K562 (cell line): ENCODE results near the gene SLC9A3. TPM values are rescaled to one million over a fixed set of nuclear protein-coding genes. Genes with fewer than 3 reads are reported as not detected.
A peak's percentile ranks its signal among the peaks of the same experiment; 100 is the strongest.

Source experiments
- ATAC-seq: fragments of 200-7000 bp; cut with Tn5 transposase; 3 replicates; pipeline ENCODE4 v1.9.1; 2020; ENCODE audit warnings: moderate library complexity
- BruUV-seq: library from RNA; stranded (reverse); fragments of 400-500 nt; replicated peaks from 2 replicates; lab custom pipeline; 2021; lab: Mats Ljungman, UMichigan
- CTCF ChIA-PET: fragments of 300-600 bp; formaldehyde crosslinking; extraction: SDS; loops from one replicate; lab custom pipeline; 2021; ENCODE audit warnings: low intra/inter-chr PET ratio; lab: Yijun Ruan, JAX
- POLR2A ChIA-PET: fragments of 300-600, 350-650 bp; sonication (Branson Sonifier 250); formaldehyde crosslinking; extraction: SDS; loops from one replicate; lab custom pipeline; 2021; ENCODE audit warnings: antibody characterized with exemption, inconsistent platforms; lab: Yijun Ruan, JAX
- DNase-seq, 4 experiments: peaks; one replicate each; pipeline versions ENCODE4 v3.0.0 to v3.0.0-alpha.2; 2011 to 2018; ENCODE audit warnings: low spot score in 3 of 4, mixed read lengths in 3 of 4; ENCODE audit errors: extremely low read depth in 1 of 4
- FAIRE-seq: peaks from 2 replicates; lab custom pipeline; 2011; peaks lifted over from hg19 to GRCh38; lab: Jason Lieb, UNC
- H2AFZ ChIP-seq: 2 replicates; pipeline ENCODE4 v1.6.0; 2011; ENCODE audit warnings: low read depth, low read length, control low read depth, inconsistent platforms
- H3K27ac ChIP-seq: fragments of 200-600 bp; 3 replicates; pipeline ENCODE4 v1.8.0; 2011; ENCODE audit warnings: low read depth, mild to moderate bottlenecking, control low read depth, inconsistent platforms, low read length, moderate library complexity, mixed read lengths; ENCODE audit errors: extremely low read depth
- H3K27me3 ChIP-seq, 2 experiments: fragments of 300-600 bp in 1 of 2; 2 replicates in 1 of 2; 3 replicates in 1 of 2; pipeline versions ENCODE4 v1.6.0 to v1.8.0; 2011; ENCODE audit warnings: inconsistent platforms in 2 of 2, low read length in 2 of 2, mild to moderate bottlenecking in 1 of 2, mixed read lengths in 1 of 2, moderate library complexity in 1 of 2; ENCODE audit not compliant: control insufficient read depth in 2 of 2, insufficient read depth in 2 of 2
- H3K36me3 ChIP-seq: fragments of 300-600 bp; 3 replicates; pipeline ENCODE4 v1.8.0; 2011; ENCODE audit warnings: mild to moderate bottlenecking, low read length, inconsistent platforms; ENCODE audit not compliant: control insufficient read depth, insufficient read depth
- H3K4me1 ChIP-seq, 2 experiments: fragments of 200-600 bp in 1 of 2; replicated peaks in 1 of 2; 2 replicates in 1 of 2; 3 replicates in 1 of 2; pipeline versions ENCODE4 v1.5.1 to v1.8.0; 2011; ENCODE audit warnings: inconsistent platforms in 2 of 2, low read length in 2 of 2, mild to moderate bottlenecking in 1 of 2, mixed read lengths in 1 of 2, moderate library complexity in 1 of 2; ENCODE audit not compliant: control insufficient read depth in 2 of 2, insufficient read depth in 2 of 2
- H3K4me2 ChIP-seq: 2 replicates; pipeline ENCODE4 v1.6.1; 2011; ENCODE audit warnings: low read length, control low read depth, inconsistent platforms, mixed read lengths; ENCODE audit not compliant: insufficient read depth
- H3K4me3 ChIP-seq: fragments of 200-600 bp; sonication (generic), shearing (Covaris generic); 2 replicates; pipeline ENCODE4 v1.5.1; 2016; ENCODE audit warnings: control low read depth, inconsistent platforms
- H3K79me2 ChIP-seq: fragments of 200-600 bp; 3 replicates; pipeline ENCODE4 v1.8.0; 2011; ENCODE audit warnings: low read length, inconsistent platforms; ENCODE audit not compliant: control insufficient read depth, insufficient read depth
- H3K9ac ChIP-seq, 2 experiments: 2 replicates each; pipeline versions ENCODE4 v1.6.0 to v1.6.1; 2011; ENCODE audit warnings: low read depth in 2 of 2, low read length in 2 of 2, control low read depth in 1 of 2, inconsistent platforms in 1 of 2, mild to moderate bottlenecking in 1 of 2, mixed read lengths in 1 of 2; ENCODE audit not compliant: insufficient read depth in 1 of 2
- H3K9me1 ChIP-seq: one replicate; pipeline ENCODE4 v1.6.0; 2011; ENCODE audit warnings: inconsistent platforms, mild to moderate bottlenecking, low read length, moderate library complexity; ENCODE audit not compliant: control insufficient read depth, insufficient read depth
- H3K9me3 ChIP-seq: replicated peaks from 2 replicates; pipeline ENCODE4 v1.5.1; 2011; ENCODE audit warnings: low read depth, low read length, inconsistent platforms; ENCODE audit not compliant: control insufficient read depth, insufficient read depth
- H4K20me1 ChIP-seq: replicated peaks from 2 replicates; pipeline ENCODE4 v1.6.1; 2011; ENCODE audit warnings: low read length, inconsistent platforms, mixed read lengths; ENCODE audit not compliant: control insufficient read depth, insufficient read depth
- CBFA2T3 ChIP-seq: fragments of 450-650 bp; IDR thresholded peaks from 2 replicates; pipeline ENCODE4 v1.6.1; 2017
- E2F3 ChIP-seq: fragments of 250-450 bp; sonication (Bioruptor Pico); IDR thresholded peaks from 2 replicates; pipeline ENCODE4 v1.4.0; 2020; ENCODE audit warnings: mild to moderate bottlenecking
- EWSR1 ChIP-seq: fragments of 450-650 bp; IDR thresholded peaks from 2 replicates; pipeline ENCODE4 v1.6.1; 2018; ENCODE audit warnings: borderline replicate concordance, mild to moderate bottlenecking, low read depth, moderate library complexity; ENCODE audit not compliant: partially characterized antibody
- IRF2 ChIP-seq: sonication (generic); formaldehyde crosslinking; IDR thresholded peaks from 2 replicates; pipeline ENCODE4 v1.8.1; 2022; ENCODE audit warnings: mild to moderate bottlenecking, missing genetic modification reagents
- MYNN ChIP-seq, 2 experiments: sonication (generic); formaldehyde crosslinking in 1 of 2; IDR thresholded peaks; 2 replicates each; pipeline versions ENCODE4 v1.5.0 to v1.6.1; 2016 to 2020; ENCODE audit warnings: antibody characterized with exemption in 1 of 2, missing genetic modification reagents in 1 of 2
- SMARCA5 ChIP-seq: fragments of 450-650 bp; IDR thresholded peaks from 2 replicates; pipeline ENCODE4 v1.6.1; 2016
- SPI1 ChIP-seq: IDR thresholded peaks from 2 replicates; pipeline ENCODE4 v1.6.1; 2011; ENCODE audit warnings: low read depth, low read length, control low read depth, borderline replicate concordance
- TSC22D4 ChIP-seq: fragments of 450-650 bp; IDR thresholded peaks from 2 replicates; pipeline ENCODE4 v1.6.1; 2016; ENCODE audit warnings: missing genetic modification characterization, missing biosample characterization, control low read depth
- ZNF609 ChIP-seq: sonication (generic); formaldehyde crosslinking; IDR thresholded peaks from 2 replicates; pipeline ENCODE4 v1.8.1; 2023; ENCODE audit warnings: missing genetic modification reagents, mild to moderate bottlenecking, borderline replicate concordance
- WGBS: fragments of 100-300 bp; shearing (Covaris generic); methylation state at CpG from one replicate; pipeline ENCODE4 v1.1.6; 2016; ENCODE audit warnings: low coverage, mixed read lengths; ENCODE audit not compliant: insufficient coverage; ENCODE audit errors: missing lambda C conversion rate; 5-methylcytosine and 5-hydroxymethylcytosine counted together
- in situ Hi-C: fragments of 300-500 bp; cut with MboI; formaldehyde crosslinking; loops from 4 replicates; pipeline ENCODE4 v1.15.0; 2018; ENCODE audit warnings: inconsistent platforms, mixed read lengths
- intact Hi-C: fragments of 100-400 bp; cut with micrococcal nuclease; formaldehyde crosslinking; loops from 2 replicates; pipeline ENCODE4 v1.14.2; 2022
- polyA plus RNA-seq, 8 experiments: library from polyadenylated mRNA; depleted of rRNA in 4 of 8; stranded (reverse) in 5 of 8; unstranded in 3 of 8; fragments of >200 nt; fragmentation: Nextera tagmentation in 2 of 8; fragmentation: Illumina TruSeq in 1 of 8; extraction: Ambion mirVana in 2 of 8; extraction: Trizol in 1 of 8; gene quantifications; 2 replicates each; pipeline versions ENCODE4 v1.2.1 to v1.2.3, GENCODE V29; 2011 to 2014; ENCODE audit warnings: inconsistent platforms in 1 of 8, missing spikeins in 1 of 8
- total RNA-seq, 7 experiments: library from RNA; depleted of rRNA in 6 of 7; stranded (reverse); fragments of >200 nt in 6 of 7; fragmentation: Illumina TruSeq in 2 of 7; extraction: Trizol in 2 of 7; gene quantifications; 2 replicates each; pipeline versions ENCODE4 v1.2.1 to v1.2.3, GENCODE V29; 2011 to 2021; ENCODE audit warnings: low replicate concordance in 1 of 7

Gene SLC9A3
- total and polyA plus RNA-seq, 9 of the 15 experiments (the other 6 are each of a cell fraction or from before 2014, with no cell fraction given), result 1.5 to 5.8 (median 3.7) TPM; not detected in 2

- WGBS, result 28% methylated on average over 28 of the region's 35 CpGs
- Histone ChIP-seq H3K36me3 (no peaks in the 10 kb centered on the region), H3K9me3 (no peaks in the 10 kb centered on the region), H3K27ac (no peak overlapping the region), H2AFZ (no peak overlapping the region), H3K4me1 (peaks cover 0 to 50% of the 10 kb centered on the region in 2 experiments; a peak in 2 of 5 replicates), H3K4me3 (no peak overlapping the region), H3K9ac (peak overlapping the region in 1 of 2 experiments; percentile 30; a peak in 1 of 4 replicates), H3K27me3 (peaks cover 26 to 69% of the 10 kb centered on the region in 2 experiments), H3K9me1 (no peaks in the 10 kb centered on the region), H3K79me2 (no peaks in the 10 kb centered on the region), H3K4me2 (no peak overlapping the region), H4K20me1 (no peaks in the 10 kb centered on the region; the same call in 1 of the 2 replicates)
- BruUV-seq, result no TSS peak
- POLR2A ChIA-PET, result interaction anchor here (0.5 to 1.3 kb wide), 3 partner anchors 10 to 46 kb away, joined by 3 to 4 read pairs (median 3); no protein-coding TSS in a partner anchor
- DNase-seq, result peak in 1 of 4 experiments; percentile 15
- in situ Hi-C loops, result loop anchor here (5.0 kb wide), 1 partner anchor 117 kb away; no protein-coding TSS in a partner anchor
- intact Hi-C loops, result no loop called here
- CTCF ChIA-PET, result no interaction called here
- no peak for FAIRE-seq
- no peak for TF ChIP-seq SPI1
- ATAC-seq, result peak; percentile 19; the same call in 2 of the 3 replicates
Observed at GRCh38 chr5:429453-430188, 94.6 kb downstream of the SLC9A3 start.

GRCh38 chr5:428754-429452, 95.3 kb downstream of the SLC9A3 start:
- no peak for ATAC-seq
- Histone ChIP-seq H3K4me1 (peaks cover 0 to 45% of the 10 kb centered on the region in 2 experiments; a peak in 2 of 5 replicates), H3K9me1 (no peaks in the 10 kb centered on the region)
- TF ChIP-seq TSC22D4 (tag) (no peak), CBFA2T3 (no peak), ZNF609 (CRISPR knock-in tag) (no peak), SMARCA5 (no peak), MYNN (IDR thresholded peaks at IDR 0.05) (no peak), MYNN (CRISPR knock-in tag; IDR thresholded peaks at IDR 0.05) (no peak), E2F3 (CRISPR knock-in tag) (no peak), EWSR1 (no peak), IRF2 (CRISPR knock-in tag) (no peak)
- TF ChIP-seq, all 486 proteins: peak for 0
- no peaks in the 10 kb centered on the region for H3K36me3 ChIP-seq
- in situ Hi-C loops (no loop called here), intact Hi-C loops (no loop called here)
- no peak overlapping the region for H2AFZ ChIP-seq
- POLR2A ChIA-PET, result interaction anchor here (0.9 to 1.5 kb wide), 4 partner anchors 10 to 16 kb away, joined by 3 to 6 read pairs (median 4); no protein-coding TSS in a partner anchor
- no peaks in the 10 kb centered on the region for H3K79me2 ChIP-seq
- BruUV-seq, result no TSS peak
- H3K9ac ChIP-seq, result no peak overlapping the region
- H3K27ac ChIP-seq, result no peak overlapping the region
- CTCF ChIA-PET, result no interaction called here
- H3K4me3 ChIP-seq, result no peak overlapping the region
- peaks cover 19 to 67% of the 10 kb centered on the region in 2 experiments; a peak in 4 of 5 replicates for H3K27me3 ChIP-seq
- WGBS, result 22% methylated on average over 22 of the region's 22 CpGs
- no peak overlapping the region for H3K4me2 ChIP-seq
- DNase-seq (no peak), FAIRE-seq (no peak)
- H4K20me1 ChIP-seq, result no peaks in the 10 kb centered on the region; the same call in 1 of the 2 replicates
- no peaks in the 10 kb centered on the region for H3K9me3 ChIP-seq
